NCI-H226 (cell line): ENCODE data around the gene USHBP1.
"Not testable (repeated sequence)": the region's sequence is repeated elsewhere in the genome, so short reads cannot be mapped to it uniquely, and the experiment has no call there.

Experiments
- DNase-seq: peaks from one replicate; pipeline ENCODE4 v3.0.0-alpha.2; 2015

Gene USHBP1

DNA sequence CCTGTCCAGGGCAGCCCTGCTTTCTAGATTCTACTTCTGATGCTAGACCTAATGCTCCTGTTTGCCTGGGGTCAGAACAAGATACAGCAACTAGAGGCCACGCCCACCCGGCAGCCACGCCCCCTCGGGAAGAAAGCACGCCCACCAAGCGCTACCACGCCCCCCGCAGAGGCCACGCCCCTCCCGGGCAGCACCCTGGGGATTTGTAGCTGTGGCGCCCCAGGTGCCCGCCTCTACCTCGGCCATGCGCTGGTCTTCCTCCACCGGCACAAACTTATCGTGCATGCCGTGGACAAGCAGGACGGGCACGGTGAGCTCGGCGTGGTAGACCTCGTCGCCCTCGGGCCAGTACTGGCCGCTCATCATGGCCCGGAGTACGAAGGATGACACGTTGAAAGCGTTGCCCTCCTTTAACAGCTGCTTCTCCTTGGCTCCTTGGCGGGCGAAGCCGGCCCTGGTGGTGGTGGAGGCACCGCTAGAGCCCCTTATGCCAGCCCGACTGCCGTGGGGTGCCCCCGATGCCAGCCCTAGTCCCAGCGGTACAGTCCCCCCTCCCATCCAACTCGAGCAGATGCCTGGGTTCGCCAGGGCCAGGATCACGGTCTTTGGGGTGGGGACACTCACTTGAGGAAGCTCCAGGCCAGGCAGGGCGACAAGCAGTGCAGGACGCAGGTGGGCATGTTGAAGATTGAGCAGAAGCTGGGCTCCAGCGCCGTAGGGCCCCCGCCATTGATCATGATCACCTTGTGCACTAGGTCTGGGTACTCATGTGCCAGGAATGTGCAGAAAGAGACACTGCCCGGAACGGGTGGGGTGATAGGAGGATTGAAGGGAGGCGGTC is 29.7 kb upstream of the USHBP1 start:
- no peak for DNase-seq

DNA sequence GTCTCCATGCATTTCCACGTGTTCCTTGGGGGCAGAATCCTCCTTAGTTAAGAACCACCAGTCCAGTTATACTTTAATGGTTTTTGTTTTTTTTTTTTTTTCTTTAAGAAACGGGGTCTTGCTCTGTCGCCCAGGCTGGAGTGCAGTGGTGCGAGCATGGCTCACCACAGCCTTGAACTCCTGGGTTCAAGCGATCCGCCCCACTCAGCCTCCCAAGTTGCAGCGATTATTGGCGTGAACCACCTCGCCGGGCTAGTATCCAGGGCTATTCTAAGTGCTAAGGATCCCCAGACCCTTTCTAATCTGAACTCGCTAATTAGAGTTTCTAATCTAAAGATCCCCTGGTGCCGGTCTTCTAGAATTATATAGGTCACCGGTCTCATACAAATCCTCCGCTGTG is 29.1 kb upstream of the USHBP1 start:
- DNase-seq: no peak

DNA sequence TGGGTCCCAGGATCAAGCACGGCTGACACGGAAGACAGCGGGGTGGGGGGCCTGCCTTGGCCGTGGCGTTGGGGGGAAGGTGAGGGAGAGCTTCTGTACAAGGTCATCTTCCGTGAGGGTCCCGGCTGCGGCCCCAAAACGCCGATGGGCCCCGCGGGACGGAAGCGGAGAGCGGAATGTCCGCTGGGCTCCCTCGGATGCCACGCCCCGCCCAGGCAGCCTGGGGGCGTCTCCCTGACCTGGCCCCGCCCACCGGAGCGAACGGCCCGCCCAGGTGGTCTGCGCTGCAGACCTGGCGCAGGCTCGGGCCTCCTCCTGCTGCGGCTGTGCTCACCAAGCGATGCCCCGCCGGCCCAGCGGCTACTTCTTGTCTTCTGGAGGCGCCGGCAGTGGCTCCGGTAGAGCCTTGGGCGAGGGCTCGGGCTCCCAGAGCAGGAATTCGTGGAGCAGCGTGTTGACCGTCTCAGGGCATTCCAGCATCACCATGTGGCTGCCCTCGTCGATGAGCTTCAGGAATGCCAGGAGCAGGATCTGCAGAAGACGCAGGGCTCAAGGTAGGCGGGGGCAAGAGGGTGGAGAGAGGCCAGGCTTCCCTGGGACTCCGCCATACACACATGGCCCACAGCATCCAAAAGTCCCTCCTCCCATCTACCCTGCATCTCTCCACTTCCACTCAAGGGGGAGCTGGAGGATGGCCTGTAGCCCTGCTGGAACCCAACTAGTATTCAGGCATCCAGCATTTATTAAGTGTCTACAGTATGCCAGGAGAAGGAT is 27.9 kb upstream of the USHBP1 start:
- DNase-seq: peak; percentile 84

DNA sequence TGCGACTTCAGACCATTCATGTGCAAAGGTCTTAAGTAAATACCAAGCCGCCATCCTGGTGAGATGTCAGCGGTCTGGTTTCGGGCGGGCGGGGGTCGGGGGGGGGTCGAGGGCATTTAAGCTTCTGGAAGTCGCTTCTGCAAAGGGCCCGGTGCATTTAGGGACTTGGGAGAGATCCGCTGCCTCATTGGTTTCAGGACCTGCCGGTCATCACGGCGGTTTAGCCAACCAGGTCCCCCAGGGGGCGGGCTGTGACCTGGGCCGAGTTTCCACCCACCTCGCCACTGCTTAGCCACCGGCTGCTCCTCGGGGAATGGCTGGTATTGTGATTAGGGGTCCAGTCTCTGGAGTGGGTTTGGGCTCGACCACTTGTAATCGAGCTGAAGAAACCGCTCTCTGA is 24.9 kb upstream of the USHBP1 start:
- no peak for DNase-seq

DNA sequence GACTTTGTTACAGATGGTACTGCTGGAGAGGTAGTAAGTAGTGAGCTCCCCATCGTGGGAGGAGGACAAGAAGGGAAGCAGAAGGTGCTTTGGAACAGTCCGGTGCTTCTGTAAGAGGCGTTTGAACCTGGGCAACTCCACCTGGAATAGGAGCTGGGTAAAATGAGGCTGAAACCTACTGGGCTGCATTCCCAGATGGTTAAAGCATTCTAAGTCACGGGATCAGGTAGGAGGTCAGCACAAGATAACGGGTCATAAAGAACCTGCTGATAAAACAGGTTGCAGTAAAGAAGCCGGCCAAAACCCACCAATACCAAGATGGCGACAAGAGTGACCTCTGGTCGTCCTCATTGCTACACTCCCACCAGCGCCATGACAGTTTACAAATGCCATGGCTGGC is 22.2 kb upstream of the USHBP1 start:
- no peak for DNase-seq

GRCh38 chr19:17286263-17286662 is 21.7 kb upstream of the USHBP1 start:
- no peak for DNase-seq

GRCh38 chr19:17285415-17286135 is 21.0 kb upstream of the USHBP1 start:
- no peak for DNase-seq

DNA sequence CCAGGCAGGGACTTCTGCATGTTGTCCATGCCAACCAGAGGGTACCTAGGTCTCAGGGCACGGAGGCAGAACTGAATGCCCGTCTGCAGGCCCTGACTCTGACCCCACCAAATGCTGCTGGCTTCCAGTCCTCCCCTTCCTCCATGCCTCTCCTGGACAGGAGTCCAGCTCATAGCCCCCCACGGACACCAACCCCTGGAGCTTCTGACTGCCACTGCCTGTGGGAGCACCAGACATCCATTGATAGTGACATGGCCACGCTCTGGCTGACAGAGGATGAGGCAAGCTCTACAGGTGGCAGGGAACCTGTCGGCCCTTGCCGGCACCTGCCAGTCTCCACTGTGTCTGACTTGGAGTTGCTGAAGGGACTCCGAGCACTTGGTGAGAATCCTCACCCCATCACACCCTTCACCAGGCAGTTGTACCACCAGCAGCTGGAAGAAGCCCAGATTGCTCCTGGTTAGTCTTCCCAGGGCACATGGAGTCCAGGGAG is 19.0 kb upstream of the USHBP1 start:
- no peak for DNase-seq

GRCh38 chr19:17282488-17283125 is 18.1 kb upstream of the USHBP1 start:
- DNase-seq: peak; percentile 62

- DNase-seq: no peak
Observed at GRCh38 chr19:17281391-17282304, 17.1 kb upstream of the USHBP1 start, which contains the start of gene ANKLE1. TSS of gene ANKLE1 (plus strand) at chr19:17281901. CDS start at chr19:17281921, 20 bp downstream.

GRCh38 chr19:17279436-17279835 is 14.9 kb upstream of the USHBP1 start:
- no peak for DNase-seq

DNA sequence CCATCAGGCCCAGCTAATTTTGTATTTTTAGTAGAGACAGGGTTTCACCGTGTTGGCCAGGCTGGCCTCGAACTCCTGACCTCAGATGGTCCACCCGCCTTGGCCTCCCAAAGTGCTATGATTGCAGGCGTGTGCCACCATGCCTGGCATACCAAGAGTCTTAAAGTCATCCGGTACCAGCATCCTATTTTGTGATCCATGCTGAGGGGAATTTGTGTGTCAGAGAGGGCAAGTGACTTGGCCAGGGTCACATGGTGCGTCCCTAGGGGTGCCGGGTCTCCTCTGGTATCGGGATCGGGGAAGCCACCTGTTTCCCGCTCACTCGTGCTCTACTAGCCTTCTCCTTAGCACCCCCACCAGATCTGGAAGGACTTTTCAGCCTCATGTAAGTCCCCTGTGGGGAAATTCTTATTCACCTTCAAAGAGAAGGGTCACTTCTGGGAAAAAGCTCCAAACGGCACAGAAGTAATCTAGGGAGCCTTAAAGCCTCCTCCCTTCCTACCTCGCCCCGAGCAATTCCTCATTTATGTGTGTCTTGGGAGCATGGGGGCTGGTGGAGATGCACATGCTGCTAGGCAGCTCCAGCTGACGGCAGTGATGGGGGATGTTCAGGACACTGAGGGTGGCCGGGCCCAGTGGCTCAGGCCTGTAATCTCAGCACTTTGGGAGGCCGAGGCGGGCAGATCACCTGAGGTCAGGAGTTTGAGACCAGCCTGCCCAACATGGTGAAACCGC is 11.1 kb upstream of the USHBP1 start:
- DNase-seq: no peak

DNA sequence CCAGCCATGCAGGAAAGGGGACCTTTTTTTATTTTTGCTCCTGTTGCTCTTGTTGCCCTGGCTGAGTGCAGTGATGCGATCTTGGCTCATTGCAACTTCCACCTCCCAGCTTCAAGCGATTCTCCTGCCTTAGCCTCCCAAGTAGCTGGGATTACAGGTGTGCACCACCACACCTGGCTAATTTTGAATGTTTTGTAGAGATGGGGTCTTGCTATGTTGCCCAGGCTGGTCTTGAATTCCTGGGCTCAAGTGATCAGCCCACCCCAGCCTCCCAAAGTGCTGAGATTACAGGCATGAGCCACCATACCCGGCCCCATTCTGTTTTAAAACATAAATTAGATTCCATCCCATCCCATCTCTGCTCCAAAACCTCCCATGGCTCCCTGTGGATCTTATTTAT is 10.3 kb upstream of the USHBP1 start:
- DNase-seq: not testable (repeated sequence)

- no peak for DNase-seq
Observed at GRCh38 chr19:17268754-17269153, 4.2 kb upstream of the USHBP1 start.

DNA sequence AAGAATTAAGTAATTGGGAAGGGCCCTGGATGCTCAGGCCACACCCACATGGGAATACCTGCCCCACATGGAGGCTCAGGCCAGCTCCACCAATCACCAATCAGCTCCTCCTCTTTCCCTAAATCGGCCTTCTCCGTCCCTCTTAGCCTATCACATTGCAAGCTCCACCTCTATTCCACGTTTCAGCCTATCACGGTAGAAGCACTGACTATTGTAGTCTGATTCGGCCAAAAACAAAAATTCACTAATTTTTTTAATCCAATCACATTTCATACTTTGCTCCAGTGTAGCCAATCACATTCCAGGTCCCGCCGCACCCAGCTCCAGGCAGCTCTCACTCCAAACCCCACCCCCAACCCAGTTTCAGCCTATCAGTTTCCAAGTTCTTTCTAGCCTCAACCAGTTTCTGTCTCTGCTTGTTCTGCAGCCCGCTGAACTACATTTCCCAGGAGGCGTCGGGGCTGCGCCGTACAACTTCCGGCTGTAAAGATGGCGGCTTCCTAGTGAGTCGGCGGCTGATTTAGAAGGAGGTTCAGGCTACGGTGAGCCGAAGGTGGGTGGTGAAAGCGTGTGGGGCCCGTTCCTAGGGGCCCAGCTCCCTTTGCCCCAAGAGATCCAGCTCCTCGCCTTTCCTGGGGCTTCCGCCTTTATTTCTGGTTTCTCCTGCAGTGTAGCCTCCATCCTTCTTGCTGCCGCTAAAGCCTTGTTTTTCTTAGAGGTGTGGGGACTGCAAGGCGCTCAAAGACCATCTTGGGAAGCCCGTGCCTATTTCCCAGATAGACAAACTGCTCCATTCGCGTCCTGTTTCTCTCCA is 2.6 kb upstream of the USHBP1 start, which contains the start of gene BABAM1:
Gene BABAM1, plus strand, starts transcription at position 469 of the 814 bp plus-strand sequence. CDS start 1,364 bp downstream, outside the sequence.
- DNase-seq: peak; percentile 98

GRCh38 chr19:17266589-17266974 is 2.0 kb upstream of the USHBP1 start:
- no peak for DNase-seq

DNA sequence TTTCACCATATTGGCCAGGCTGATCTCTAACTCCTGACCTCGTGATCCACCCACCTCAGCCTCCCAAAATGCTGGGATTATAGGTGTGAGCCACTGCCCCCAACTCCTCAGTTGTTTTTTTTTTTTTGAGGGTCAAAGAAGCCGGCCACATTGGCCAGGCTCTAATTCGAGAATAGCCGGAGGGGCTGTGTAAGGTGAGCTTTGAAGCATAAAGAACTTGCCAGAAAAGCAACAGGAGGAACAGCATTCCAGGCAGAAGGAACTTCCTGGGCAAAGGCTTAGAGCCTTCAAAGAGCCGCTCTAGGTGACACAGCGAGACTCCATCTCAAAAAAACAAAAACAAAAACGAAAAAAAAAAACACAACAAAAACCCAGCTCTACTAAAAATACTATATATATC is 1.5 kb upstream of the USHBP1 start:
- no peak for DNase-seq

DNA sequence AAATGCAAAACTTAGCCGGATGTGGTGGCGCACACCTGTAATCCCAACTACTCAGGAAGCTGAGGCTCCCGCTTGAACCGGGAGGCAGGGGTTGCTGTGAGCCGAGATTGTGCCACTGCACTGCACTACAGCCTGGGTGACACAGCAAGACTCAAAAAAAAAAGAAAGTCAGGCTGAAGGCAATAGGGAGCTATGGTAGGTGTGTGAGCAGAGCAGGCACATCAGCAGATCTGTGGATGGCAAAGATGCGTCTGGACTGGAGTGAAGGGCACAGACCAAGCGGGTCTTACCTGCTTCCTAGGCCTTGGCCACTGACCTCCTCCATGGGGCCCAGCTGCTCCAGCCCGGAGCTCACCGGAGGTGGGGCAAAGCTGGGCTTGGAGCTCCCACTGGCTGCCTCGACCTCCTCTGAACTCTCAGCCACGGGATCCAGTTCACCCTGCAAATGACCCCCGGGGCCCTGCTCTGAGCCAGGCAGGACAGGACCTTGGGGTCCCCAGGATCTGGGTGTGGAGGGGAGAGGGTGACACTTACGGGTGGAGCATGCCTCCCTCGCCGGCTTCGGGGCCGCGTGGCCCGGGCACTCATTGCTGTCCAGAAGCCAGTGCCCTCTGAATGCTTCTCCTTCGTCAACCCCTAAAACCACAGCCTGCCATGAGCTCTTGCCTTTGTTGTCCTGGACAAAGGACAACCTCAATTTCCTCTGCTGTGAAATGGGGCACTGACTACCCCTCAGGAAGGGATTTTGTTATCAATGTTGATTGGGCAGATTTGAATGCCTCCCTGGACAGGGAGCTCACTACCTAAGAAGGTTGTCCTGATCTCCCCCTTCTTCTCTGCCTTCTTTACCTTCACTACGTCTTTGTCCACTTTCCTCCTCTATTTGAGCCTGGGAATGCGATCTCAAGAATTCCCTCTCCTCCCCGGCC is 569 bp downstream of the USHBP1 start:
- no peak for DNase-seq

DNA sequence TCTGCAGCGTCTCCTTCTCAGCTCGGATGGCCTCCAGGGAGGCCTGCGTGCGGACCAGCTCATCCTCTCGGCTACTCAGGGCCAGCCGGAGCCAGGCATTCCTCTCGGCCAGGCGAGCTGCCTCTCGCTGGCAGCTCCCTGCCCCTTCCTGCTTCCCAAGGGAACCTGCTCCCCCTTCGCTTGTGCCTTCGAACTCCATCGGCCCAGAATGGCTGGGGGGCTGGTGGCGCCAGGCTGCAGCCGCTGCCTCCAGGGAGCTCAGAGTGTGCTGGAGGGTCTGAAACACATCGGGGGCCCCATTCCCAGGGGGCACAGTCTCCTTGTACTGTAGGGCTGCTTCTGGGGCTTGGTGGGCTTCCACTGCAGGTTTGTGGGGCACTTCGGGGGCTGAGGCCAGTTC is 2.0 kb downstream of the USHBP1 start:
- no peak for DNase-seq
